K562 (cell line): ENCODE data around the gene ANO10. TPM values are rescaled to one million over a fixed set of nuclear protein-coding genes. Genes with fewer than 3 reads are reported as not detected.
A peak's percentile ranks its signal among the peaks of the same experiment; 100 is the strongest.

Source experiments
- NCOA6 ChIP-seq: fragments of 450-650 bp; IDR thresholded peaks from 2 replicates; pipeline ENCODE4 v1.6.1; 2017; ENCODE audit warnings: mild to moderate bottlenecking
- SMARCA4 ChIP-seq: fragments of 450-650 bp; IDR thresholded peaks from 2 replicates; pipeline ENCODE4 v1.6.1; 2016
- polyA plus RNA-seq, 8 experiments: library from polyadenylated mRNA; depleted of rRNA in 4 of 8; stranded (reverse) in 5 of 8; unstranded in 3 of 8; fragments of >200 nt; fragmentation: Nextera tagmentation in 2 of 8; fragmentation: Illumina TruSeq in 1 of 8; extraction: Ambion mirVana in 2 of 8; extraction: Trizol in 1 of 8; gene quantifications; 2 replicates each; pipeline versions ENCODE4 v1.2.1 to v1.2.3, GENCODE V29; 2011 to 2014; ENCODE audit warnings: inconsistent platforms in 1 of 8, missing spikeins in 1 of 8
- total RNA-seq, 7 experiments: library from RNA; depleted of rRNA in 6 of 7; stranded (reverse); fragments of >200 nt in 6 of 7; fragmentation: Illumina TruSeq in 2 of 7; extraction: Trizol in 2 of 7; gene quantifications; 2 replicates each; pipeline versions ENCODE4 v1.2.1 to v1.2.3, GENCODE V29; 2011 to 2021; ENCODE audit warnings: low replicate concordance in 1 of 7
- TF ChIP-seq, protein P1 (sequence below): fragments of 450-650 bp; IDR thresholded peaks from 2 replicates; pipeline ENCODE4 v1.6.1; 2016; ENCODE audit warnings: mild to moderate bottlenecking, moderate library complexity
- TF ChIP-seq, protein P2 (sequence below), 2 experiments: fragments of 450-650 bp; conservative IDR thresholded peaks; 2 replicates each; pipeline ENCODE4 v1.6.1; 2017; ENCODE audit warnings: mild to moderate bottlenecking in 2 of 2, moderate library complexity in 2 of 2
- TF ChIP-seq, protein P3 (sequence below): fragments of 450-650 bp; IDR thresholded peaks from 2 replicates; pipeline ENCODE4 v1.6.1; 2014; ENCODE audit warnings: low read depth, mild to moderate bottlenecking, moderate library complexity, borderline replicate concordance
- TF ChIP-seq, protein P4 (sequence below): fragments of 450-650 bp; IDR thresholded peaks from 2 replicates; pipeline ENCODE4 v1.6.1; 2016

ANO10 gene
- total and polyA plus RNA-seq, 9 of the 15 experiments (the other 6 are each of a cell fraction or from before 2014, with no cell fraction given) = 6.4 to 46.0 (median 32.3) TPM

DNA sequence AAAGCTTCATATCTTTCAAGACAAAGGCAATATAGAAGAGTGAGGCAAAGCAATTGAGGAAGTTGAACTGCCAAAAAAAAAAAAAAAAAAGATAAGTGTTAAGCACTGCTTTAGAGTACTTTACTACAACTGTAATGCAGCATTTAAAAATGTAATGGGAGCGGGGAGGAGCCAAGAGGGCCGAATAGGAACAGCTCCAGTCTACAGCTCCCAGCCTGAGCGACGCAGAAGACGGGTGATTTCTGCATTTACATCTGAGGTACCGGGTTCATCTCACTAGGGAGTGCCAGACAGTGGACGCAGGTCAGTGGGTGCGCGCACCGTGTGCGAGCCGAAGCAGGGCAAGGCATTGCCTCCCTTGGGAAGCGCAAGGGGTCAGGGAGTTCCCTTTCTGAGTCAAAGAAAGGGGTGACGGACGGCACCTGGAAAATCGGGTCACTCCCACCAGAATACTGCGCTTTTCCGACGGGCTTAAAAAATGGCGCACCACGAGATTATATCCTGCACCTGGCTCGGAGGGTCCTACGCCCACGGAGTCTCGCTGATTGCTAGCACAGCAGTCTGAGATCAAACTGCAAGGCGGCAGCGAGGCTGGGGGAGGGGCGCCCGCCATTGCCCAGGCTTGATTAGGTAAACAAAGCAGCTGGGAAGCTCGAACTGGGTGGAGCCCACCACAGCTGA is 56.0 kb downstream of the ANO10 start (continued):
- TF ChIP-seq, protein P1, sequence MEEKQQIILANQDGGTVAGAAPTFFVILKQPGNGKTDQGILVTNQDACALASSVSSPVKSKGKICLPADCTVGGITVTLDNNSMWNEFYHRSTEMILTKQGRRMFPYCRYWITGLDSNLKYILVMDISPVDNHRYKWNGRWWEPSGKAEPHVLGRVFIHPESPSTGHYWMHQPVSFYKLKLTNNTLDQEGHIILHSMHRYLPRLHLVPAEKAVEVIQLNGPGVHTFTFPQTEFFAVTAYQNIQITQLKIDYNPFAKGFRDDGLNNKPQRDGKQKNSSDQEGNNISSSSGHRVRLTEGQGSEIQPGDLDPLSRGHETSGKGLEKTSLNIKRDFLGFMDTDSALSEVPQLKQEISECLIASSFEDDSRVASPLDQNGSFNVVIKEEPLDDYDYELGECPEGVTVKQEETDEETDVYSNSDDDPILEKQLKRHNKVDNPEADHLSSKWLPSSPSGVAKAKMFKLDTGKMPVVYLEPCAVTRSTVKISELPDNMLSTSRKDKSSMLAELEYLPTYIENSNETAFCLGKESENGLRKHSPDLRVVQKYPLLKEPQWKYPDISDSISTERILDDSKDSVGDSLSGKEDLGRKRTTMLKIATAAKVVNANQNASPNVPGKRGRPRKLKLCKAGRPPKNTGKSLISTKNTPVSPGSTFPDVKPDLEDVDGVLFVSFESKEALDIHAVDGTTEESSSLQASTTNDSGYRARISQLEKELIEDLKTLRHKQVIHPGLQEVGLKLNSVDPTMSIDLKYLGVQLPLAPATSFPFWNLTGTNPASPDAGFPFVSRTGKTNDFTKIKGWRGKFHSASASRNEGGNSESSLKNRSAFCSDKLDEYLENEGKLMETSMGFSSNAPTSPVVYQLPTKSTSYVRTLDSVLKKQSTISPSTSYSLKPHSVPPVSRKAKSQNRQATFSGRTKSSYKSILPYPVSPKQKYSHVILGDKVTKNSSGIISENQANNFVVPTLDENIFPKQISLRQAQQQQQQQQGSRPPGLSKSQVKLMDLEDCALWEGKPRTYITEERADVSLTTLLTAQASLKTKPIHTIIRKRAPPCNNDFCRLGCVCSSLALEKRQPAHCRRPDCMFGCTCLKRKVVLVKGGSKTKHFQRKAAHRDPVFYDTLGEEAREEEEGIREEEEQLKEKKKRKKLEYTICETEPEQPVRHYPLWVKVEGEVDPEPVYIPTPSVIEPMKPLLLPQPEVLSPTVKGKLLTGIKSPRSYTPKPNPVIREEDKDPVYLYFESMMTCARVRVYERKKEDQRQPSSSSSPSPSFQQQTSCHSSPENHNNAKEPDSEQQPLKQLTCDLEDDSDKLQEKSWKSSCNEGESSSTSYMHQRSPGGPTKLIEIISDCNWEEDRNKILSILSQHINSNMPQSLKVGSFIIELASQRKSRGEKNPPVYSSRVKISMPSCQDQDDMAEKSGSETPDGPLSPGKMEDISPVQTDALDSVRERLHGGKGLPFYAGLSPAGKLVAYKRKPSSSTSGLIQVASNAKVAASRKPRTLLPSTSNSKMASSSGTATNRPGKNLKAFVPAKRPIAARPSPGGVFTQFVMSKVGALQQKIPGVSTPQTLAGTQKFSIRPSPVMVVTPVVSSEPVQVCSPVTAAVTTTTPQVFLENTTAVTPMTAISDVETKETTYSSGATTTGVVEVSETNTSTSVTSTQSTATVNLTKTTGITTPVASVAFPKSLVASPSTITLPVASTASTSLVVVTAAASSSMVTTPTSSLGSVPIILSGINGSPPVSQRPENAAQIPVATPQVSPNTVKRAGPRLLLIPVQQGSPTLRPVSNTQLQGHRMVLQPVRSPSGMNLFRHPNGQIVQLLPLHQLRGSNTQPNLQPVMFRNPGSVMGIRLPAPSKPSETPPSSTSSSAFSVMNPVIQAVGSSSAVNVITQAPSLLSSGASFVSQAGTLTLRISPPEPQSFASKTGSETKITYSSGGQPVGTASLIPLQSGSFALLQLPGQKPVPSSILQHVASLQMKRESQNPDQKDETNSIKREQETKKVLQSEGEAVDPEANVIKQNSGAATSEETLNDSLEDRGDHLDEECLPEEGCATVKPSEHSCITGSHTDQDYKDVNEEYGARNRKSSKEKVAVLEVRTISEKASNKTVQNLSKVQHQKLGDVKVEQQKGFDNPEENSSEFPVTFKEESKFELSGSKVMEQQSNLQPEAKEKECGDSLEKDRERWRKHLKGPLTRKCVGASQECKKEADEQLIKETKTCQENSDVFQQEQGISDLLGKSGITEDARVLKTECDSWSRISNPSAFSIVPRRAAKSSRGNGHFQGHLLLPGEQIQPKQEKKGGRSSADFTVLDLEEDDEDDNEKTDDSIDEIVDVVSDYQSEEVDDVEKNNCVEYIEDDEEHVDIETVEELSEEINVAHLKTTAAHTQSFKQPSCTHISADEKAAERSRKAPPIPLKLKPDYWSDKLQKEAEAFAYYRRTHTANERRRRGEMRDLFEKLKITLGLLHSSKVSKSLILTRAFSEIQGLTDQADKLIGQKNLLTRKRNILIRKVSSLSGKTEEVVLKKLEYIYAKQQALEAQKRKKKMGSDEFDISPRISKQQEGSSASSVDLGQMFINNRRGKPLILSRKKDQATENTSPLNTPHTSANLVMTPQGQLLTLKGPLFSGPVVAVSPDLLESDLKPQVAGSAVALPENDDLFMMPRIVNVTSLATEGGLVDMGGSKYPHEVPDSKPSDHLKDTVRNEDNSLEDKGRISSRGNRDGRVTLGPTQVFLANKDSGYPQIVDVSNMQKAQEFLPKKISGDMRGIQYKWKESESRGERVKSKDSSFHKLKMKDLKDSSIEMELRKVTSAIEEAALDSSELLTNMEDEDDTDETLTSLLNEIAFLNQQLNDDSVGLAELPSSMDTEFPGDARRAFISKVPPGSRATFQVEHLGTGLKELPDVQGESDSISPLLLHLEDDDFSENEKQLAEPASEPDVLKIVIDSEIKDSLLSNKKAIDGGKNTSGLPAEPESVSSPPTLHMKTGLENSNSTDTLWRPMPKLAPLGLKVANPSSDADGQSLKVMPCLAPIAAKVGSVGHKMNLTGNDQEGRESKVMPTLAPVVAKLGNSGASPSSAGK = peak; percentile 52; the same call in 1 of the 2 replicates
- TF ChIP-seq, protein P2, sequence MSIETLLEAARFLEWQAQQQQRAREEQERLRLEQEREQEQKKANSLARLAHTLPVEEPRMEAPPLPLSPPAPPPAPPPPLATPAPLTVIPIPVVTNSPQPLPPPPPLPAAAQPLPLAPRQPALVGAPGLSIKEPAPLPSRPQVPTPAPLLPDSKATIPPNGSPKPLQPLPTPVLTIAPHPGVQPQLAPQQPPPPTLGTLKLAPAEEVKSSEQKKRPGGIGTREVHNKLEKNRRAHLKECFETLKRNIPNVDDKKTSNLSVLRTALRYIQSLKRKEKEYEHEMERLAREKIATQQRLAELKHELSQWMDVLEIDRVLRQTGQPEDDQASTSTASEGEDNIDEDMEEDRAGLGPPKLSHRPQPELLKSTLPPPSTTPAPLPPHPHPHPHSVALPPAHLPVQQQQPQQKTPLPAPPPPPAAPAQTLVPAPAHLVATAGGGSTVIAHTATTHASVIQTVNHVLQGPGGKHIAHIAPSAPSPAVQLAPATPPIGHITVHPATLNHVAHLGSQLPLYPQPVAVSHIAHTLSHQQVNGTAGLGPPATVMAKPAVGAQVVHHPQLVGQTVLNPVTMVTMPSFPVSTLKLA (conservative IDR thresholded peaks at IDR 0.05) = peak; percentile 29 to 60; a peak in 3 of 4 replicates
- TF ChIP-seq, protein P3, sequence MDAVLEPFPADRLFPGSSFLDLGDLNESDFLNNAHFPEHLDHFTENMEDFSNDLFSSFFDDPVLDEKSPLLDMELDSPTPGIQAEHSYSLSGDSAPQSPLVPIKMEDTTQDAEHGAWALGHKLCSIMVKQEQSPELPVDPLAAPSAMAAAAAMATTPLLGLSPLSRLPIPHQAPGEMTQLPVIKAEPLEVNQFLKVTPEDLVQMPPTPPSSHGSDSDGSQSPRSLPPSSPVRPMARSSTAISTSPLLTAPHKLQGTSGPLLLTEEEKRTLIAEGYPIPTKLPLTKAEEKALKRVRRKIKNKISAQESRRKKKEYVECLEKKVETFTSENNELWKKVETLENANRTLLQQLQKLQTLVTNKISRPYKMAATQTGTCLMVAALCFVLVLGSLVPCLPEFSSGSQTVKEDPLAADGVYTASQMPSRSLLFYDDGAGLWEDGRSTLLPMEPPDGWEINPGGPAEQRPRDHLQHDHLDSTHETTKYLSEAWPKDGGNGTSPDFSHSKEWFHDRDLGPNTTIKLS = peak; percentile 44; the same call in 1 of the 2 replicates
- TF ChIP-seq NCOA6 (peak; percentile 55; the same call in 1 of the 2 replicates), SMARCA4 (0 out of 2 replicates have a peak, but pooled peaks have one; percentile 56)
- TF ChIP-seq, protein P4, sequence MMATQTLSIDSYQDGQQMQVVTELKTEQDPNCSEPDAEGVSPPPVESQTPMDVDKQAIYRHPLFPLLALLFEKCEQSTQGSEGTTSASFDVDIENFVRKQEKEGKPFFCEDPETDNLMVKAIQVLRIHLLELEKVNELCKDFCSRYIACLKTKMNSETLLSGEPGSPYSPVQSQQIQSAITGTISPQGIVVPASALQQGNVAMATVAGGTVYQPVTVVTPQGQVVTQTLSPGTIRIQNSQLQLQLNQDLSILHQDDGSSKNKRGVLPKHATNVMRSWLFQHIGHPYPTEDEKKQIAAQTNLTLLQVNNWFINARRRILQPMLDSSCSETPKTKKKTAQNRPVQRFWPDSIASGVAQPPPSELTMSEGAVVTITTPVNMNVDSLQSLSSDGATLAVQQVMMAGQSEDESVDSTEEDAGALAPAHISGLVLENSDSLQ = peak; percentile 30; the same call in 1 of the 2 replicates
